Measurements from ENCODE around the gene SHC2.
"Not testable (repeated sequence)": the region's sequence is repeated elsewhere in the genome, so short reads cannot be mapped to it uniquely, and the experiment has no call there.

Gene SHC2

DNA sequence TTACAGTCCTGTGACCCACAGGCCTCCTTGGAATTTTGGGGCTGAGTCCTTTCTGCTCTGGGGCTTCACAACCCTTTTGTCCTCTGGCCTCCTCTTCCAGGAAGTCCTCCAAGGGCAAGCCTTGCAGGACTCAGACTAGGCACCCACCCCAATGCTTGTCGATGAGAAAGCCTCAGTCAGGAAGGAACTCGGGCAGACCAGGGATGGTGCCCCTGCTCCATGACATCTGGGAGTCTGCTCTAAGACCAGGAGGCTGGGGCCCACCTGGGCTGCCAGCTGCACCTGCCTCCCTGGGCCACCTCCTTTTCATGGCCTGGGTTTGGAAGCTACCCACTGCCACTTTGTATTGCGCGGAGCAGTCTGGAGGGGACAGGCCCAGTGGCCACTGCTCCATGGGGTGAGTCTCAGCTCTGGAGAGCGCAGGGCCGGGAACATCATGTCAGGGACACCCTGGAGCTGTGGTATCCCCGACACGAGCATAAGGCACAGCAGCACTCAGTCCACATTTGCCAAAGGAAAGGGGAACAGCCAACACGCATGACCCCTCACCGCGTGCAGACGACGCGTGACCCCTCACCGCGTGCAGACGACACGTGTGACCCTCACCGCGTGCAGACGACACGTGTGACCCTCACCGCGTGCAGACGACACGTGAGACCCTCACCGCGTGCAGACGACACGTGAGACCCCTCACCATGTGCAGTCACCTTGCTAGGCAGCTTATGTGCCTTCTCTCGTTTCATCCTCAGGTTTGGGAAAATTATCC lies 62.7 kb downstream of the SHC2 start:
- TF ChIP-seq, protein P1, sequence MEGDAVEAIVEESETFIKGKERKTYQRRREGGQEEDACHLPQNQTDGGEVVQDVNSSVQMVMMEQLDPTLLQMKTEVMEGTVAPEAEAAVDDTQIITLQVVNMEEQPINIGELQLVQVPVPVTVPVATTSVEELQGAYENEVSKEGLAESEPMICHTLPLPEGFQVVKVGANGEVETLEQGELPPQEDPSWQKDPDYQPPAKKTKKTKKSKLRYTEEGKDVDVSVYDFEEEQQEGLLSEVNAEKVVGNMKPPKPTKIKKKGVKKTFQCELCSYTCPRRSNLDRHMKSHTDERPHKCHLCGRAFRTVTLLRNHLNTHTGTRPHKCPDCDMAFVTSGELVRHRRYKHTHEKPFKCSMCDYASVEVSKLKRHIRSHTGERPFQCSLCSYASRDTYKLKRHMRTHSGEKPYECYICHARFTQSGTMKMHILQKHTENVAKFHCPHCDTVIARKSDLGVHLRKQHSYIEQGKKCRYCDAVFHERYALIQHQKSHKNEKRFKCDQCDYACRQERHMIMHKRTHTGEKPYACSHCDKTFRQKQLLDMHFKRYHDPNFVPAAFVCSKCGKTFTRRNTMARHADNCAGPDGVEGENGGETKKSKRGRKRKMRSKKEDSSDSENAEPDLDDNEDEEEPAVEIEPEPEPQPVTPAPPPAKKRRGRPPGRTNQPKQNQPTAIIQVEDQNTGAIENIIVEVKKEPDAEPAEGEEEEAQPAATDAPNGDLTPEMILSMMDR (IDR thresholded peaks at IDR 0.05; ENCODE audit: extremely low read depth, insufficient read depth, missing control alignments): no peak
- in situ Hi-C loops (cut with MboI; ENCODE audit: low pct_unique_long_range_greater_than_20kb, low sequenced_read_pairs, unreplicated experiment): no loop called here

DNA sequence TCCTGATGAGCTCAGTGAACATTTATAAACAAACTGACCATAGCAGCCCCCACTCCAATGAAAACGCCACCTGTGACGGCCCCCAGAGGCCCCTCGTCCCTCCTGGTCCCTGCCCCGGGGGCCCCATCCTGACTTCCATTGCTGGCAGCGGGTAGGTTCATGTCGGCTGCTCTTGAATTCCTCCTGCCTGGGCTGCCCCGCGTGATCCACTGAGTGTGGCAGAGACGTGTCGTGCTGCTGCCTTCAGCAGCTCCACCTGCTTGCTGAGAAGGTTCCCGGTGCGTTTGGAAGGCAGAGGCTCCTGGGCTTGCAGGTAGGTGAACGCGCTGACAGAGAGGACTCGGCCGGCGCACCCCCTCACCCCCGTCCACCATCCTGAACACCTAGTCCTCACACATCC lies 63.5 kb downstream of the SHC2 start:
- no peak for DNase-seq (ENCODE audit: low spot score)
- in situ Hi-C loops (cut with MboI; ENCODE audit: low pct_unique_long_range_greater_than_20kb, low sequenced_read_pairs, unreplicated experiment): no loop called here
- TF ChIP-seq, protein P1 (IDR thresholded peaks at IDR 0.05; ENCODE audit: extremely low read depth, insufficient read depth, missing control alignments): no peak

More for the DNA sequence above, 62.7 kb downstream of the SHC2 start:
- DNase-seq (ENCODE audit: low spot score): no peak

DNA sequence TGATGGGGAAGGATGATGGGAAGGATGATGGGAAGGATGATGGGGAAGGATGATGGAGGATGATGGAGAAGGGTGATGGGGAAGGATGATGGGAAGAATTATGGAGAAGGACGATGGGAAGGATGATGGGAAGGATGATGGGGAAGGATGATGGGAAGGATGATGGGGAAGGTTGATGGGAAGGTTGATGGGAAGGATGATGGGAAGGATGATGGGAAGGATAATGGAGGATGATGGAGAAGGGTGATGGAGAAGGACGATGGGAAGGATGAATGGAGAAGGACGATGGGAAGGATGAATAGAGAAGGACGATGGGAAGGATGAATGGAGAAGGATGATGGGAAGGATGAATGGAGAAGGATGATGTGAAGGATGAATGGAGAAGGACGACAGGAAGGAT lies 65.4 kb downstream of the SHC2 start:
- TF ChIP-seq, protein P1 (IDR thresholded peaks at IDR 0.05; ENCODE audit: extremely low read depth, insufficient read depth, missing control alignments): no peak
- no peak for DNase-seq (ENCODE audit: low spot score)
- in situ Hi-C loops (cut with MboI; ENCODE audit: low pct_unique_long_range_greater_than_20kb, low sequenced_read_pairs, unreplicated experiment): no loop called here

DNA sequence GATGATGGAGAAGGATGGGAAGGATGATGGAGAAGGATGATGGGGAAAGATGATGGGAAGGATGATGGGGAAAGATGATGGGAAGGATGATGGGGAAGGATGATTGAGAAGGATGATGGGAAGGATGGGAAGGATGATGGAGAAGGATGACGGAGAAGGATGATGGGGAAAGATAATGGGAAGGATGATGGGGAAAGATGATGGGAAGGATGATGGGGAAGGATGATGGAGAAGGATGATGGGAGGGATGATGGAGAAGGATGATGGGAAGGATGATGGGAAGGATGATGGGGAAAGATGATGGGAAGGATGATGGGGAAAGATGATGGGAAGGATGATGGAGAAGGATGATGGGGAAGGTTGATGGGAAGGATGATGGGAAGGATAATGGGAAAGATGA lies 66.0 kb downstream of the SHC2 start:
- DNase-seq (ENCODE audit: low spot score); in situ Hi-C loops (cut with MboI; ENCODE audit: low pct_unique_long_range_greater_than_20kb, low sequenced_read_pairs, unreplicated experiment): not testable (repeated sequence)

DNA sequence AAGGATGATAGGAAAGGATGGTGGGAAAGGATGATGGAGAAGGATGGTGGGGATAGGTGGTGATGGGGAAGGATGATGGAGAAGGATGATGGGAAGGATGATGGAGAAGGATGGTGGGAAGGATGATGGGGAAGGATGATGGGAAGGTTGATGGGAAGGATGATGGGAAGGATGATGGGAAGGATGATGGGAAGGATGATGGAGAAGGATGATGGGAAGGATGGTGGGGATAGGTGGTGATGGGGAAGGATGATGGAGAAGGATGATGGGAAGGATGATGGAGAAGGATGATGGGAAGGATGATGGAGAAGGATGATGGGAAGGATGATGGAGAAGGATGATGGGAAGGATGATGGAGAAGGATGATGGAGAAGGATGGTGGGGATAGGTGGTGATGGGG lies 67.3 kb downstream of the SHC2 start:
- DNase-seq (ENCODE audit: low spot score); in situ Hi-C loops (cut with MboI; ENCODE audit: low pct_unique_long_range_greater_than_20kb, low sequenced_read_pairs, unreplicated experiment): not testable (repeated sequence)

DNA sequence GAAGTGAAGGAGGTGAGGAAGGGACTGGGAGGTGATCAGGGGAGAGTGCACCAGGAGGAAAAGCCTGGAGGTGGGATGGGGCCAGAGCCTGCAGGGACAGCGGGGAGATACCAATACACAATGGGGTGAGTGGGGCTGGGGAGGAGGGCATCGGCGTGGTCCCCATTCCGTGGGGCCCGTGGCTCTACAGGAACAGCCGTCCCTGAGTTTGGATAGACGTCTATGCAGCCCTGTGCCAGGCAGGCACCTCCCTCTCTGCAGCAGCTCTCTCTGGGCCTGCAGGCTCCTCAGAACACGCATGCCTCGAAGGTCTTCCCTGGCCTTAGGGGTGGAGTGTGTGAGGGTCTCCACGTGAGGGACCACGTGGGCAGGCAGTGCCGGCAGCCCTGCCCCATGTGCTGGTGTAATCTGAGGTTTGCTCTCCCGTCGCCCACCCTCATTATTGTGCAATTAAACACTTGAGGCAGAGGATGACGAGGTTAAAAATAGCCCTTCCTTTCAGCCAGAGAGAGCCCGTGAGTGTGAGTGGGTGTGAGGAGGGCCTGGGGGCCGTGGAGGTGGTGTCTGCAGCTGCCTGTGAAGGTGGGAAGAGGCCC lies 68.4 kb downstream of the SHC2 start:
- TF ChIP-seq, protein P1 (IDR thresholded peaks at IDR 0.05; ENCODE audit: extremely low read depth, insufficient read depth, missing control alignments): no peak
- in situ Hi-C loops (cut with MboI; ENCODE audit: low pct_unique_long_range_greater_than_20kb, low sequenced_read_pairs, unreplicated experiment): no loop called here
- DNase-seq (ENCODE audit: low spot score): no peak

DNA sequence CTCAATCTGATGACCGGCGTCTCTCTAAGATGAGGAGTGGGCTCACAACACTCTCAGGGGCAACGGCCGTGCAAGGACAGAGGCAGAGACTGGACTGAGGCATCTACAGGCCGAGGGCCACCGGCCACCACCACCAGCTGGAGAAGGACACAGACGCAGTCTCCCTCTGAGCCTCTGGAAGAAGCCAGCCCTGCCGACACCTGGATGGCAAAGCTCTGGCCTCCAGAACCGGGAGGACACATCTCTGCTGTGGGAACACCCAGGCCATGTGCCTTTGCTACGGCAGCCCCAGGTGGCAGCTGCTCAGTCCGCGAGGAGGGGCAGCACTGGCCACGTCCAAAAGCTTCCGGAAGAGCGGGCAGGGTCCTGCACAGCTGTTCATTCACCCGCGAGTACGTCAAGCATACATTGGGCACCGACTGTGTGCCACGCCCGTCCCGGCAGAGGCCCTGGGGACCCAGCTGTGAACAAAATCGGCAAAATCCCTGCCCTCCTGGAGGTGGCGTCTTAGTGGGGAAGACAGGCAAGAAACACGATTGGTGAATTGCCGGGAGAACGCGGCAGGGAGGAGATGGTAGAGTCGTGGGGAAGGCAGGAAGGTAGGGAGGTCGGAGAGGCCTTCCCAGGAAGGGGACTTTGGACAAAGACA lies 69.0 kb downstream of the SHC2 start:
- TF ChIP-seq, protein P1 (IDR thresholded peaks at IDR 0.05; ENCODE audit: extremely low read depth, insufficient read depth, missing control alignments): no peak
- in situ Hi-C loops (cut with MboI; ENCODE audit: low pct_unique_long_range_greater_than_20kb, low sequenced_read_pairs, unreplicated experiment): no loop called here
- no peak for DNase-seq (ENCODE audit: low spot score)

Data from GM13977 (cell line).